Progenitor cell of endocrine pancreas (in vitro differentiated cells): ENCODE results near the gene PPARA. TPM values are rescaled to one million over a fixed set of nuclear protein-coding genes. Genes with fewer than 3 reads are reported as not detected.

Source experiments
- DNase-seq: peaks from one replicate; pipeline ENCODE4 v3.0.0; 2021; ENCODE audit warnings: low spot score; ENCODE audit not compliant: unreplicated experiment
- H3K27ac Mint-ChIP-seq: 2 replicates; pipeline ENCODE4 v1.8.0; 2021; ENCODE audit warnings: mild to moderate bottlenecking, moderate library complexity, mixed read lengths
- H3K27me3 Mint-ChIP-seq: 2 replicates; pipeline ENCODE4 v1.8.0; 2021; ENCODE audit warnings: mixed read lengths
- H3K36me3 Mint-ChIP-seq: 2 replicates; pipeline ENCODE4 v1.8.0; 2022; ENCODE audit warnings: mixed read lengths; ENCODE audit not compliant: insufficient read depth
- H3K4me1 Mint-ChIP-seq: 2 replicates; pipeline ENCODE4 v1.8.0; 2021; ENCODE audit warnings: low read depth, mixed read lengths
- H3K4me3 Mint-ChIP-seq: 2 replicates; pipeline ENCODE4 v1.8.0; 2021; ENCODE audit warnings: low read depth, mild to moderate bottlenecking, moderate library complexity, mixed read lengths
- H3K9me3 Mint-ChIP-seq: 2 replicates; pipeline ENCODE4 v1.8.0; 2021; ENCODE audit warnings: low read depth, mixed read lengths
- total RNA-seq: library from RNA; stranded (reverse); gene quantifications from 2 replicates; pipeline ENCODE4 v1.2.1, GENCODE V29; 2021
- TF ChIP-seq, protein P1 (sequence below): fragments of 200-600 bp; sonication (generic); IDR thresholded peaks from one replicate; pipeline ENCODE4 v1.5.0; 2021; ENCODE audit warnings: antibody characterized with exemption, mild to moderate bottlenecking; ENCODE audit not compliant: unreplicated experiment

PPARA gene
- total RNA-seq, 1 donor from 2014 or later: 33.5 TPM

DNA sequence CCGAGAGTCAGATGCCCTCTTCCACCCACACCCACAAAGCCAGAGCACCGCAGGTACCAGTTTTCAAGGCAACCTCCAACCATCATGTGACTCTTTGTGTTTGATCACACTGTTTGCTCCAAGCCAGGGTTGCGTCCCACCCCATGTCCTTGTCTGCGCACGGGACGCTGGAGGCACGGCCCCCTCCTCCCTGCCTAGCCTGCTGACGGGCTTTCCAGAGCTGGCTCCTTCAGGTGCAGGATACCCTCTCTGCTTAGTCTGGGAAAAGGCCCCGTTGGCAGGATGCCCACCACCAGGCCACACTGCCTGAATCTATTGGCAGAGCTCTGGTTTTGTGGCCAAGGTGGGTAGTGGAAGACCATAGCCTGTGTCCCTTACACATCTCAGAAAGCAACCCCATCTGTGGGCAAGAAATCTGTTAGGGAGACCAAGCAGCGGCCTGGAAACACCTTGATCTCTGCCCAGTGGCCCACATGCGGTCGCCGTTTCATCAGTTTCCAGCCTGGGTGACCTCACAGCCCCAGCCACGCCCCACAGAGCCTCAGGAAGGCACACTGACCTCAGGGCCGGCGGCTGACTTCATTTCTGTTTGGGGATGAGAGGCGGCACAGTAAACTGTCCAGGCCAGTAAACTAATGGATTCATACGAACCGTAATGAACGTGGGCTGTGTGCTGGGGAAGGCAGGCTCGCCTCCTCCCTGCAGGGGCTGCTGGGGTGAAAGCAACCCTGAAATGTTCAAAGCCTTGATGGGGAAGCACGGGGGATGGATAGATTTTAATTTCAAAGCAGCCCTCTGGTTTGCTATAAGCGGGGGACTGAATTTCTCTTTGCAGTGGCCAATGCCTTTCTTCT, 73.9 kb downstream of the PPARA start:
- Mint-ChIP-seq H3K36me3 (peaks cover 17% of the 10 kb centered on the region), H3K4me3 (no peak overlapping the region), H3K27ac (no peak overlapping the region), H3K9me3 (no peaks in the 10 kb centered on the region), H3K27me3 (no peaks in the 10 kb centered on the region), H3K4me1 (no peaks in the 10 kb centered on the region)
- DNase-seq: no peak
- TF ChIP-seq, protein P1, sequence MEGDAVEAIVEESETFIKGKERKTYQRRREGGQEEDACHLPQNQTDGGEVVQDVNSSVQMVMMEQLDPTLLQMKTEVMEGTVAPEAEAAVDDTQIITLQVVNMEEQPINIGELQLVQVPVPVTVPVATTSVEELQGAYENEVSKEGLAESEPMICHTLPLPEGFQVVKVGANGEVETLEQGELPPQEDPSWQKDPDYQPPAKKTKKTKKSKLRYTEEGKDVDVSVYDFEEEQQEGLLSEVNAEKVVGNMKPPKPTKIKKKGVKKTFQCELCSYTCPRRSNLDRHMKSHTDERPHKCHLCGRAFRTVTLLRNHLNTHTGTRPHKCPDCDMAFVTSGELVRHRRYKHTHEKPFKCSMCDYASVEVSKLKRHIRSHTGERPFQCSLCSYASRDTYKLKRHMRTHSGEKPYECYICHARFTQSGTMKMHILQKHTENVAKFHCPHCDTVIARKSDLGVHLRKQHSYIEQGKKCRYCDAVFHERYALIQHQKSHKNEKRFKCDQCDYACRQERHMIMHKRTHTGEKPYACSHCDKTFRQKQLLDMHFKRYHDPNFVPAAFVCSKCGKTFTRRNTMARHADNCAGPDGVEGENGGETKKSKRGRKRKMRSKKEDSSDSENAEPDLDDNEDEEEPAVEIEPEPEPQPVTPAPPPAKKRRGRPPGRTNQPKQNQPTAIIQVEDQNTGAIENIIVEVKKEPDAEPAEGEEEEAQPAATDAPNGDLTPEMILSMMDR: no peak

GRCh38 chr22:46224898-46225290, 74.6 kb downstream of the PPARA start:
- TF ChIP-seq, protein P1: no peak
- no peak for DNase-seq
- no peaks in the 10 kb centered on the region for H3K4me1 Mint-ChIP-seq
- H3K27me3 Mint-ChIP-seq: no peaks in the 10 kb centered on the region
- no peak overlapping the region for H3K27ac Mint-ChIP-seq
- no peaks in the 10 kb centered on the region for H3K9me3 Mint-ChIP-seq
- peaks cover 14% of the 10 kb centered on the region for H3K36me3 Mint-ChIP-seq
- H3K4me3 Mint-ChIP-seq: no peak overlapping the region

DNA sequence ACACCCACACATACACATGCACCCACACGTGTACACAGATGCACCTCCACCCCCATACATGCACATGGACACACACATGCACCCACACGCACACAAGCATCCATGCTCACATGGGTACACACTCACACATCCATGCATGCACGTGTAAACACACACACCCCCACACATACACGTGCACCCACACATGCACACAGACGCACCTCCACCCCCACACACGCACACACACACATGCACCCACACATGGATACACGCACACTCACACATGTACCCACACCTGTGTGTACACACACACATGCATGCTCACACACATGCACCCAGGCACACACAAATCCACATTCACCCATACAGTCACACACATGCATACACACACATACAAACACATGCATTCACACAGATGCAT, 75.3 kb downstream of the PPARA start:
- Mint-ChIP-seq H3K4me3 (no peak overlapping the region), H3K9me3 (no peaks in the 10 kb centered on the region), H3K4me1 (no peaks in the 10 kb centered on the region), H3K27ac (no peak overlapping the region), H3K27me3 (no peaks in the 10 kb centered on the region), H3K36me3 (peaks cover 13% of the 10 kb centered on the region)
- DNase-seq: no peak
- TF ChIP-seq, protein P1: no peak

GRCh38 chr22:46226577-46226976, 76.3 kb downstream of the PPARA start:
- Mint-ChIP-seq H3K4me1 (no peaks in the 10 kb centered on the region), H3K4me3 (no peak overlapping the region), H3K27ac (no peak overlapping the region), H3K36me3 (peaks cover 9% of the 10 kb centered on the region), H3K9me3 (no peaks in the 10 kb centered on the region), H3K27me3 (no peaks in the 10 kb centered on the region)
- DNase-seq: no peak
- TF ChIP-seq, protein P1: no peak

DNA sequence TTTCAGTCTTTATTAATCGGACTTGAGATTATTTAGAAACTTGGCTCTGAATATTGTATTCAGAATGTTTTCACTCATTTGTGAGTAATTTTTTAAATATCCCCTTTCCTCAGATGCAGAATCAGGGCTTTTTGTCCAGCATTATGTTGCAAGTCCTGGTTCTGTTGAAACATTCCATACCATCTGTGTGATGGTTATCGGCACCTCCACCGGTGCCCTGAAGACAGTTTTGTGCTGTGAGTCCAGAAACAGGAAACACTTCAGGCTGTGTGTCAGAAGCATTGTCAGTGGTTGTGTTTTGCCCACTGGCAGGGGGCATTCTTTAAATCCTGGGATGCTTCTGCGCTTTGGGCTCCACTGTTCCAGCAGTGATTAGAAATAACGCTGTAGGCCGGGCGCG, 79.4 kb downstream of the PPARA start:
- H3K9me3 Mint-ChIP-seq: no peaks in the 10 kb centered on the region
- H3K36me3 Mint-ChIP-seq: peaks cover 6% of the 10 kb centered on the region
- no peak overlapping the region for H3K27ac Mint-ChIP-seq
- no peaks in the 10 kb centered on the region for H3K4me1 Mint-ChIP-seq
- H3K27me3 Mint-ChIP-seq: no peaks in the 10 kb centered on the region
- H3K4me3 Mint-ChIP-seq: no peak overlapping the region
- DNase-seq: no peak
- TF ChIP-seq, protein P1: no peak
